SK-N-SH (cell line): ENCODE results near the gene MYMK. TPM values are rescaled to one million over a fixed set of nuclear protein-coding genes. Genes with fewer than 3 reads are reported as not detected.

Experiments used
- CTCF ChIA-PET: fragments of 300-600, 350-600 bp; formaldehyde crosslinking; extraction: SDS; loops from one replicate; lab custom pipeline; 2021; lab: Yijun Ruan, JAX
- POLR2A ChIA-PET: fragments of 350-600 bp; sonication (Branson Sonifier 250); formaldehyde crosslinking; extraction: SDS; loops from one replicate; lab custom pipeline; 2020; ENCODE audit warnings: antibody characterized with exemption, inconsistent platforms; lab: Yijun Ruan, JAX
- DNase-seq: peaks from one replicate; pipeline ENCODE4 v3.0.0; 2012
- H2AFZ ChIP-seq: fragments of 200-600 bp; sonication (generic); 2 replicates; pipeline ENCODE4 v1.8.1; 2016; ENCODE audit warnings: antibody characterized with exemption, mild to moderate bottlenecking, low read depth
- H3F3A ChIP-seq: fragments of 200-600 bp; sonication (generic); replicated peaks from 2 replicates; pipeline ENCODE3; 2016; ENCODE audit warnings: antibody characterized with exemption, mild to moderate bottlenecking; ENCODE audit not compliant: insufficient read depth
- H3K27ac ChIP-seq, 2 experiments: fragments of 200-500 bp in 1 of 2; fragments of 200-600 bp in 1 of 2; sonication (Bioruptor generic) in 1 of 2; sonication (generic), shearing (Covaris generic) in 1 of 2; 2 replicates each; pipeline versions ENCODE4 v1.5.1 to v1.6.1; 2014 to 2016; ENCODE audit warnings: low read depth in 2 of 2, inconsistent platforms in 1 of 2, low read length in 1 of 2, mild to moderate bottlenecking in 1 of 2, mixed read lengths in 1 of 2
- H3K27me3 ChIP-seq: fragments of 200-600 bp; sonication (generic), shearing (Covaris generic); 2 replicates; pipeline ENCODE4 v1.6.1; 2016; ENCODE audit warnings: mixed run types; ENCODE audit not compliant: insufficient read depth
- H3K36me3 ChIP-seq, 2 experiments: fragments of 200-500 bp in 1 of 2; fragments of 200-600 bp in 1 of 2; sonication (Bioruptor generic) in 1 of 2; sonication (generic) in 1 of 2; replicated peaks in 1 of 2; 2 replicates each; pipeline versions ENCODE3 to v1.5.1; 2014 to 2016; ENCODE audit warnings: low read length in 1 of 2, mild to moderate bottlenecking in 1 of 2; ENCODE audit not compliant: insufficient read depth in 2 of 2, control insufficient read depth in 1 of 2
- H3K4me1 ChIP-seq, 2 experiments: fragments of 200-500 bp in 1 of 2; fragments of 200-600 bp in 1 of 2; sonication (Bioruptor generic) in 1 of 2; sonication (generic), shearing (Covaris generic) in 1 of 2; 2 replicates each; pipeline versions ENCODE4 v1.5.1 to v1.6.1; 2014 to 2016; ENCODE audit warnings: low read depth in 1 of 2, low read length in 1 of 2, mixed run types in 1 of 2; ENCODE audit not compliant: insufficient read depth in 2 of 2, control insufficient read depth in 1 of 2
- H3K4me2 ChIP-seq: fragments of 200-600 bp; sonication (generic), shearing (Covaris generic); 2 replicates; pipeline ENCODE4 v1.6.1; 2017; ENCODE audit warnings: mixed run types
- H3K4me3 ChIP-seq, 2 experiments: fragments of 200-500 bp in 1 of 2; fragments of 200-600 bp in 1 of 2; sonication (Bioruptor generic) in 1 of 2; sonication (generic), shearing (Covaris generic) in 1 of 2; 2 replicates each; pipeline versions ENCODE4 v1.5.1 to v1.8.1; 2014 to 2016; ENCODE audit warnings: low read depth in 2 of 2, inconsistent platforms in 1 of 2, low read length in 1 of 2, mild to moderate bottlenecking in 1 of 2, mixed read lengths in 1 of 2, moderate library complexity in 1 of 2
- H3K79me2 ChIP-seq: fragments of 200-600 bp; sonication (generic); 2 replicates; pipeline ENCODE4 v1.8.1; 2017; ENCODE audit warnings: mild to moderate bottlenecking; ENCODE audit not compliant: insufficient read depth
- H3K9ac ChIP-seq: fragments of 200-600 bp; sonication (generic); 2 replicates; pipeline ENCODE4 v1.6.1; 2017; ENCODE audit warnings: mixed run types
- H3K9me2 ChIP-seq: fragments of 200-600 bp; sonication (generic); 2 replicates; pipeline ENCODE4 v1.6.1; 2017; ENCODE audit warnings: mixed run types
- H3K9me3 ChIP-seq: fragments of 200-600 bp; sonication (generic); 2 replicates; pipeline ENCODE4 v1.6.1; 2017; ENCODE audit warnings: mixed run types, mild to moderate bottlenecking, moderate library complexity
- H4K20me1 ChIP-seq: fragments of 200-600 bp; sonication (generic); 2 replicates; pipeline ENCODE4 v1.6.1; 2017; ENCODE audit warnings: mild to moderate bottlenecking, mixed run types; ENCODE audit not compliant: insufficient read depth
- CHD2 ChIP-seq: fragments of 150-350 bp; IDR thresholded peaks from 2 replicates; pipeline ENCODE4 v1.6.1; 2018; ENCODE audit warnings: low read length; ENCODE audit not compliant: partially characterized antibody
- ELF1 ChIP-seq: IDR thresholded peaks from 2 replicates; pipeline ENCODE4 v1.4.0; 2012
- EP300 ChIP-seq, 2 experiments: IDR thresholded peaks; 2 replicates each; pipeline versions ENCODE4 v1.4.0 to v1.6.1; 2012; ENCODE audit warnings: borderline replicate concordance in 1 of 2, low read depth in 1 of 2, low read length in 1 of 2
- FOSL2 ChIP-seq: IDR thresholded peaks from 2 replicates; pipeline ENCODE4 v1.4.0; 2012; ENCODE audit warnings: low read depth, mild to moderate bottlenecking, moderate library complexity, borderline replicate concordance
- FOXJ3 ChIP-seq: sonication (generic); formaldehyde crosslinking; IDR thresholded peaks from 2 replicates; pipeline ENCODE4 v1.5.1; 2020; ENCODE audit warnings: mild to moderate bottlenecking, missing genetic modification reagents
- FOXM1 ChIP-seq: IDR thresholded peaks from 2 replicates; pipeline ENCODE4 v1.4.0; 2012; ENCODE audit warnings: low read depth, mild to moderate bottlenecking
- GABPA ChIP-seq: IDR thresholded peaks from 2 replicates; pipeline ENCODE4 v1.4.0; 2012; ENCODE audit warnings: low read depth, mild to moderate bottlenecking
- GATA2 ChIP-seq: sonication (generic); formaldehyde crosslinking; IDR thresholded peaks from 2 replicates; pipeline ENCODE4 v1.5.0; 2020; ENCODE audit warnings: mild to moderate bottlenecking, missing genetic modification reagents
- IRF3 ChIP-seq: fragments of 150-350 bp; IDR thresholded peaks from 2 replicates; pipeline ENCODE4 v1.6.1; 2016; ENCODE audit warnings: mild to moderate bottlenecking, low read depth, low read length
- MAX ChIP-seq: IDR thresholded peaks from 2 replicates; pipeline ENCODE4 v1.4.0; 2012; ENCODE audit warnings: low read depth
- MEF2A ChIP-seq: IDR thresholded peaks from 2 replicates; pipeline ENCODE4 v1.4.0; 2012; ENCODE audit warnings: low read depth, borderline replicate concordance
- NFIC ChIP-seq: IDR thresholded peaks from 2 replicates; pipeline ENCODE4 v1.4.0; 2012; ENCODE audit warnings: borderline replicate concordance
- NRF1 ChIP-seq: IDR thresholded peaks from 2 replicates; pipeline ENCODE4 v1.6.1; 2012; ENCODE audit warnings: low read depth, mild to moderate bottlenecking, low read length
- PBX3 ChIP-seq: IDR thresholded peaks from 2 replicates; pipeline ENCODE4; 2012
- POLR2AphosphoS5 ChIP-seq: IDR thresholded peaks from 2 replicates; pipeline ENCODE4 v1.6.1; 2012; ENCODE audit warnings: low read depth, low read length
- RAD21 ChIP-seq: IDR thresholded peaks from 2 replicates; pipeline ENCODE4 v1.6.1; 2012; ENCODE audit warnings: mild to moderate bottlenecking, low read length
- SIN3A ChIP-seq: IDR thresholded peaks from 2 replicates; pipeline ENCODE4 v1.6.1; 2012; ENCODE audit warnings: low read depth, mild to moderate bottlenecking, low read length, moderate library complexity, borderline replicate concordance
- TAF1 ChIP-seq: IDR thresholded peaks from 2 replicates; pipeline ENCODE4 v1.6.1; 2012; ENCODE audit warnings: low read depth, mild to moderate bottlenecking, low read length, moderate library complexity, borderline replicate concordance
- USF1 ChIP-seq: IDR thresholded peaks from 2 replicates; pipeline ENCODE4 v1.4.0; 2012; ENCODE audit warnings: low read depth, borderline replicate concordance
- USF2 ChIP-seq: fragments of 150-350 bp; IDR thresholded peaks from 2 replicates; pipeline ENCODE4 v1.6.1; 2017; ENCODE audit warnings: antibody characterized with exemption, low read length, low read depth, borderline replicate concordance
- YY1 ChIP-seq: IDR thresholded peaks from 2 replicates; pipeline ENCODE4 v1.4.0; 2012; ENCODE audit warnings: low read depth, mild to moderate bottlenecking
- WGBS: methylation state at CpG from one replicate; pipeline ENCODE4 v1.1.6; 2017; ENCODE audit warnings: low lambda C conversion rate; 5-methylcytosine and 5-hydroxymethylcytosine counted together
- polyA plus RNA-seq, 3 experiments: library from polyadenylated mRNA; depleted of rRNA; stranded (reverse); fragments of >200 nt; gene quantifications; 2 replicates each; pipeline ENCODE4 v1.2.3, GENCODE V29; 2012

Gene MYMK
- polyA plus RNA-seq, 1 of the 3 experiments (the other 2 are of a cell fraction), result not detected

DNA sequence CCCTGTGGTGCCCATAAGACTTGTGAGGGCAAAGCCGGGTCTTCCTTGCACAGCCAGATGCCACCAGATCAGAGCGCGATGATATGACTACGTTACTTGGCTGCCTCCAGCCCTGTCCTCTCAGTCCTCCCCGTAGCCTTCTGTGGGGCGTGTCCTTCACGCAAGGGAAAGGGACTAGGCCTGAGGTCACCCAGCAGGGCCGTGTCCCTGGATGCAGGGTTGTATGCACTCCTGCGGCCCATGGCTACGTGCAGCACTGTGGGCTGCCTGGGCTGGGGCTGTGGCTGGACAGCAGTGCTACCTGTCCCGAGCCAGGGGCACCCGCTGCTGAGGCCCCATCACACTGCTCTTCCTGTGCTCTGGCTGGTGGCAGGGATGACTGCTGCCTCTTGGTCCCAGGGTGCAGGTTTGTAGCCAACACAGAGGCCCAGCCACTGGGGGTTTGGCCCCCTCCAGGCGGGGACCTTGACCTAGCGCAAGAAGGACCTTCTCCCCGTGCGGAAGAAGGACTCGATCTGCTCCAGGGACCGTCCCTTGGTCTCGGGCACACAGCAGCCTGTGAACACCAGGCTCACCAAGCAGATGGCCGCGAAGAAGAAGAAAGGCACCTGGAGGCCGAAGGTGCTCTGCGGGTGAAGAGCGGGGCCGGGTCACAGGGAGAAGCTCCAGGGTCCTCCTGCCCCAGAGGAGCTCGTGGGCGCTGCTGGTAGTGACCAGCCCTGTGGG, 53.0 kb downstream of the MYMK start:
- POLR2A ChIA-PET, result no interaction called here
- CTCF ChIA-PET, result no interaction called here
- TF ChIP-seq CHD2 (no peak), FOXM1 (no peak), NRF1 (no peak), TAF1 (no peak), GABPA (no peak), USF2 (no peak), USF1 (no peak), PBX3 (no peak), MEF2A (no peak), EP300 (IDR thresholded peaks at IDR 0.05; ENCODE audit: borderline replicate concordance in 1 of 2, low read depth in 1 of 2, low read length in 1 of 2) (no peak), FOXJ3 (CRISPR knock-in tag) (no peak), POLR2AphosphoS5 (no peak), YY1 (no peak), SIN3A (no peak)
- TF ChIP-seq, all 33 proteins: peak for 0

DNA sequence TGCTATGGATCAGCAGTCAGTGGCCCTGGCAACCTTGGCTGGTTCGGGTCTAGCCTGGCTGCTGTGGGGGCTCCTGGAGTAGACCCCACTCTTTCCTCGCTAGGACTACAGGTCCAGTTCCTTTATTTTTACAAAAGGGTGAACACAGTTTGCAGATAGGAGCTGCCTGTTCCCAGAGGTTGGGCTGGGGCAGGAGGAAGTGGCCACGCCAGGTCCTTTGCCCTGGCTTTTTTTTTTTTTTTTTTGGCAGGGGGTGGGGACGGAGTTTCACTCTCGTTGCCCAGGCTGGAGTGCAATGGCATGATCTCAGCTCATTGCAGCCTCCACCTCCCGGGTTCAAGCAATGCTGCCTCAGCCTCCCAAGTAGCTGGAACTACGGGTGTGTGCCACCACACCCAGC, 53.8 kb downstream of the MYMK start:
- H3K36me3 ChIP-seq, result peaks cover 0 to 23% of the 10 kb centered on the region in 2 experiments
- 94% methylated on average over 7 of the region's 7 CpGs for WGBS
- no peaks in the 10 kb centered on the region for H3K27me3 ChIP-seq
- H3K27ac ChIP-seq, result no peak overlapping the region
- no peaks in the 10 kb centered on the region for H4K20me1 ChIP-seq
- peaks cover 0 to 7% of the 10 kb centered on the region in 2 experiments; a peak in 1 of 4 replicates for H3K4me1 ChIP-seq
- ChIA-PET POLR2A (no interaction called here), CTCF (no interaction called here)
- H3K9ac ChIP-seq, result no peak overlapping the region
- H3K9me2 ChIP-seq, result no peaks in the 10 kb centered on the region
- DNase-seq, result no peak
- H3K9me3 ChIP-seq, result no peaks in the 10 kb centered on the region
- peaks cover 3% of the 10 kb centered on the region for H3F3A ChIP-seq
- no peaks in the 10 kb centered on the region for H3K79me2 ChIP-seq
- no peak overlapping the region for H3K4me2 ChIP-seq
- H3K4me3 ChIP-seq, result no peak overlapping the region
- no peak overlapping the region for H2AFZ ChIP-seq
- TF ChIP-seq ELF1, result no peak
- TF ChIP-seq EP300 (IDR thresholded peaks at IDR 0.05; ENCODE audit: borderline replicate concordance in 1 of 2, low read depth in 1 of 2, low read length in 1 of 2), result no peak
- TF ChIP-seq PBX3, result no peak
- no peak for TF ChIP-seq RAD21
- TF ChIP-seq FOXM1, result no peak
- TF ChIP-seq NRF1, result no peak
- no peak for TF ChIP-seq FOSL2
- TF ChIP-seq NFIC, result no peak
- TF ChIP-seq IRF3, result no peak
- no peak for TF ChIP-seq GATA2 (CRISPR knock-in tag)
- no peak for TF ChIP-seq MAX
- no peak for TF ChIP-seq SIN3A
- no peak for TF ChIP-seq GABPA

More for the DNA sequence above, 53.0 kb downstream of the MYMK start:
- Histone ChIP-seq H3K36me3 (peaks cover 0 to 26% of the 10 kb centered on the region in 2 experiments), H3F3A (no peaks in the 10 kb centered on the region), H3K9me3 (no peaks in the 10 kb centered on the region), H3K79me2 (no peaks in the 10 kb centered on the region), H3K4me3 (no peak overlapping the region), H3K27ac (no peak overlapping the region; a peak in 1 of 4 replicates), H3K4me1 (peaks cover 0 to 7% of the 10 kb centered on the region in 2 experiments; a peak in 1 of 4 replicates), H3K4me2 (no peak overlapping the region), H2AFZ (no peak overlapping the region), H3K9ac (no peak overlapping the region), H3K9me2 (no peaks in the 10 kb centered on the region), H4K20me1 (no peaks in the 10 kb centered on the region), H3K27me3 (no peaks in the 10 kb centered on the region)
- DNase-seq, result no peak
- WGBS, result 94% methylated on average over 24 of the region's 27 CpGs
